Measurements from ENCODE around the gene CREB5.

The CREB5 gene

GRCh38 chr7:28512668-28513440 is 100.5 kb downstream of the CREB5 start:
- H3K27ac ChIP-seq, result no peak overlapping the region
- no peak for TF ChIP-seq CTCF (conservative IDR thresholded peaks at IDR 0.05)

- H3K27ac ChIP-seq, result no peak overlapping the region
- no peak for TF ChIP-seq CTCF (conservative IDR thresholded peaks at IDR 0.05)
Observed at GRCh38 chr7:28516390-28517172, 104.3 kb downstream of the CREB5 start.

GRCh38 chr7:28517206-28517605 is 104.9 kb downstream of the CREB5 start:
- no peak overlapping the region for H3K27ac ChIP-seq
- no peak for TF ChIP-seq CTCF (conservative IDR thresholded peaks at IDR 0.05)

GRCh38 chr7:28517606-28518005 is 105.3 kb downstream of the CREB5 start:
- TF ChIP-seq CTCF (conservative IDR thresholded peaks at IDR 0.05), result no peak
- H3K27ac ChIP-seq, result no peak overlapping the region

DNA sequence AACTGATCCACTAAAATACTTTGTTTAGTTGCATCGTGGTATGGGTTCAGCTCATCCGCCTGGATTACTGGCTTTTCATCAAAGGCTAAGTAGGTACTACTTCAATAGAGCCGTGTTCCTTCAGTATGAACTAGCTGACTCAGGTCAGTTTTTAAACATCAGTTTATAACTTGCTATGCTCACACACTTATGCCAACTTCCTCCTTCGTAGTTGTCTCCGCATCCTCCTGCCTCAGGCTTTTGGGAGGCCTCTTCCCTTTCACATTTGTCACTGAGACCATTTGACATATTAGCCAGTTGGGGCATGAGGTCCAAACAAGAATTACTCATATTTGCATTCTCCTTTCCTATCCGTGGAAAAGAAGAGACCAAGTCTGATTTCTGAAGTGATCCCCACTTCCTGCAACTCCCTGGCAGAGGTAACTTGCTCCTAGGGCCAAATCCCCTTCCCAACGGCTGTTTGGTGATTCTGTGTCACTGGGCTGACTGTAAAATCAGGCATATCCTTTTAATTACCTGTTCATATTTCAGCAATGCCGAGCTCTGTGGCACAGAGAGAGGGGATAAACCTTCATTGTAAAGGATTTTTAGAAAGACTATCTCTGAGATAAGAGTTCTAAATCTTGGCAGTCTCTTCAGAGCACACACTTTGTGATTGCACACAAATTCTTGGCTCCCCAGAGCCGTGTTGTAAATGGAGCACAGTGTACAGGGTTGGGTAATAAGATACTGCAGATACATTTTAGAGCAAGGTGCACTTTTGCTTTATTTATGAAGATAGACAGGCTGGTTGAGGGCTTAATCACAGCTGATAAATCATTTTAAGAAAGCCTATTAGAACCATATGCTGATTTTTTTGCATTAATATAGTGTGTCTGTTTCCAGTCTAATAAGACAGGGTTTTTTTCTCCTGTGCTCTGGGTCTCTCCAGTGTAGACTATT is 108.0 kb downstream of the CREB5 start:
- H3K27ac ChIP-seq, result peak overlapping the region; percentile 37

DNA sequence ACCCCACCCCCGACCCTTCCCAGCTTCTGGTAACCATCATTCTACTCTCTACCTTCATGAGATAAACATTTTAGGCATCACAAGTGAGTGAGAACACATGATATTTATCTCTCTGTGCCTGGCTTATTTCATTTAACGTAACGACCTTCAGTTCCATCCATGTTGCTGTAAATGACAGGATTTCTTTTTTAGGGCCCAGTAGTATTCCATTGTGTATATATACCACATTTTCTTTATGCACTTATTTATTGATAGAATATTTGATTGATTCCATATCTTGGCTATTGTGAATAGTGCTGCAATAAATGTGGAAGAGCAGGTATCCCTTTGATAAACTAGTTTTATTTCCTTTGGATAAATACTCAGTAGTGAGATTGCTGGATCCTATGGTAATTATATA is 112.7 kb downstream of the CREB5 start:
- no peak for TF ChIP-seq CTCF (conservative IDR thresholded peaks at IDR 0.05)
- no peak overlapping the region for H3K27ac ChIP-seq

More for the DNA sequence above, 108.0 kb downstream of the CREB5 start:
- TF ChIP-seq CTCF (conservative IDR thresholded peaks at IDR 0.05), result no peak

DNA sequence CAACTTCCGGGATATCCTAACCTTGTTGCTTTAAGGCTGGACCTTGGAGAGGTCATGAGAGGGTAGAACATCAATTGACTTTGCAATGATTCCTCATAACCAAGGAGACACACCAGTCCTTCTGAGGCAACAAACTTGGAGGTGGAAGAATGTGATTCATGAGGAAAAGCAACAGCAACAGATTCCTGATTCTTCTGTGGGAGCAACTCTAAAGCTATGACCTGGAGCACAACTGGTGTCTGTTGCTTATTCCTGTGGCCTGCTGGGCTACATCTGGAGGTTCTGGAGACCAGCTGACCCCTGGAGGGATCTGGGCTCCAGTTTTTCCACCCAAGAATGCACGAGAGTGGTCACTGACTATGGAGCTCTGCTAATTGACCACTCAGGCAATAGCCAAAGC is 116.6 kb downstream of the CREB5 start:
- no peak for TF ChIP-seq CTCF (conservative IDR thresholded peaks at IDR 0.05)
- H3K27ac ChIP-seq, result no peak overlapping the region

Measured in VCaP (cell line).